D341Med (cell line): Measurements from ENCODE around the gene POGLUT2.

Experiments used
- DNase-seq: peaks from one replicate; pipeline ENCODE4 v3.0.0; 2012; ENCODE audit warnings: low spot score

The POGLUT2 gene

DNA sequence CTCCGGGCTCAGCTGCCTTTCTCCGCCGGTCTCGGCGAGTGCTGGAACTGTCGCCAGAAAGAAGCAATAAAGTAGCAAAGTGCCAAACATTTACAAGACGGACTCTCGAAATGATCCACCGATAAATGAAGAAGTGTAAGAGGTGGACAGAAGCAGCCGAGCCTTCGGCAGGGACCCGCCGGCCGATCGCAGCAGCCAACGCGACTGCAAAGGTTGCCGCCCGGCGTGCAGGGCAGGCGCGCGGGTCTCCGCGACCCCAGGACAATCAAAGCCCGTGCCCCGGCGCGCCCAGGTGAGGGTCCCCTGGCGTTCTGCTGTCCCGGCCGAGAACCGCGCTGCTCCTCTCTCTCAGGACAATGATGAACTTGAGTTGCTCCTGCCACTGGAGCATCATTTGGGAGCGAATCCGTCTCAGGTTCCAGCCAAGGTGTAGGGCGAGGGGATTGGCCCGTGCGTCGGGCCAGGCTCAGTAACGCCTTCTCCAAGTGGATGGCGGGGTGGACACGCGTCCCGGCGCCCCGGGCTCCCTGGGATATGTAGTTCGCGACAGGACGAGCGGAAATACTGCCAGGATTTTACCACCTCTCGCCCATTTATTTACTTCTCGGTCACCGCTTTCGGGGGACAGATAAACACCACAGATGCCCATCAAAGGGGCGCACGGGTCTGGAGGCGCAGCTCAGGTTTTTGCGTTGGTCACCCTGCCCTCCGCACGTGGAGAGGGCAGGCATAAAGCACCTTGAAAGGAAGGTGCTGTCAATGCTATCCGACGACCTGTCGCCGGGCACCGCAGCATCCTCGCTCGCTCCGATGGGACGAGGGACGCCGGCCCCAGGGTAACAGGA is at the start of gene POGLUT2, which contains the start of gene BIVM:
TSS of gene POGLUT2 (minus strand) at position 396 of the 845 bp plus-strand sequence. CDS start at position 90, 306 bp downstream.
TSS of gene BIVM (plus strand) at position 539 of the 845 bp plus-strand sequence. CDS start 8,149 bp downstream, outside the sequence.
- DNase-seq: peak; percentile 97

DNA sequence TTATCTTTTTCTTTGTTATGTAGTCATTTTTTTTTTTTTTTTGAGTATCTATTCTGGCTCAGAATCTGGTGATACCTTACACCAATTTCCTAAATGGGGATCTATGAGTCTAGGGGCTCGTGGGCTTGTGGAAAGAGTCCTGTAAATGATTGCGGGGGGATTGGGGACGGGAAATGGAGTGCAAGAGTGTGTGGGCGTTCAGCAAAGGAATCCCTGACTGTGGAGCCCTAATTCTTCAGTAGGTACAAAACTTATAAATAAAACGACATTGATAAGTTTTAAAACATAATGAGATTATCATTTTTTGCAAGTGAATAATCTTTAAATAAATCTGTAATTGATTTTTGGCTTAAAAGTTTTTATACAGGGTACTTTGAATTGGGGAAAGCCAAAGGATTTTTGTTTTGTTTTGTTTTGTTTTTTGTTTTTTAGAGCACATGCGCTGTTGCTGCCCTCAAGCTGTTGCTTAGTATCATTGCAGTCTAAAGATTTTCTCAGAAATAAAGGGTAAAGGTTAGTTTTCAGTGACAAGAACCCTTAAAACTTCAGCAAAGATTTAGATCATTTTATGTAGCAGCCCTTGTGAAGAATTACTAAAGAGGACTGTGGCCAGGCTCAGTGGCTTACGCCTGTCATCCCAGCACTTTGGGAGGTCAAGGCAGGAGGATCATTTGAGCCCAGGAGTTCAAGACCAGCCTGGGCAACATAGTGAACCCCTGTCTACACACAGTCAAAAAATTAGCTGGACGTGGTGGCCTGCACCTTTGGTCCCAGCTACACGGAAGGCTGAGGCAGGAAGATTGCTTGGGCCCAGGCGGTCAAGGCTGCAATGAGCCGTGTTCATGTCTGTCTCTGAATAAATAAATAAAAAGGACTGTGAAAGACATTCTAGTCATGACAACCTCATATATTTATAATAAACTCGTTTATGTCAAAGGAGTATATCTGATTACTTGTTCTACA is 48.8 kb upstream of the POGLUT2 start:
- no peak for DNase-seq

DNA sequence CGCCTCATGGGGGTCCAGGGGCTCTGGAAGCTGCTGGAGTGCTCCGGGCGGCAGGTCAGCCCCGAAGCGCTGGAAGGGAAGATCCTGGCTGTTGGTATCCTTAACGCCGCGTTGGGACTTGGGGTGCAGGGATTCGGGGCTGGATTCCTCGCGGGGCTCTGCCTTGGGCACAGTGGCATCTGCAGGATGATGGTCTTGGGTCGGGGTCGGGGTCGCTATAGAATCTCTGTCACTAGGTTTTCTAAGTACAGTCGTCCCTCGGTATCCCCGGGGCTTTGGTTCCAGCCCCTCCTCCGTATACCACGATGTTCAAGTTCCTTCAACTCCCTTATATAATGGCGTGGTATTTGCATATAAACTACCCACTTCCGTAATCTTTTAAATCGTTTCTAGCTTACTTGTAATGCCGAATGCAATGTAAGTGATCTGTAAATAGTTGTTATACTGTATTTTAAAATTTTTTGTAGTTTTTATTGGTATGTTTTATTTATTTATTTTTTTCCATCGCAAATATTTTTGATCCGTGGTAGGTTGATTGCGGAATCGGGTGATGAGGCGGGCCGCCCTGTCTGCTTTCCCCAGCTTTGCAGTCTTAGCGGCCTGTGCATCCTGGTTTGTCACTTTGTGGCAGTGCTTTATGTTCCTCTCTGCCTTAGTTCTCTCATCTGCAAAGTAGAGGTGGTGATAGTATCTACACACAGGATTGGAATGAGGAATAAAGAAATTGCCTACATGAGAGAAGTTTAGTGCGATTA is 47.7 kb upstream of the POGLUT2 start:
- DNase-seq: peak; percentile 53

DNA sequence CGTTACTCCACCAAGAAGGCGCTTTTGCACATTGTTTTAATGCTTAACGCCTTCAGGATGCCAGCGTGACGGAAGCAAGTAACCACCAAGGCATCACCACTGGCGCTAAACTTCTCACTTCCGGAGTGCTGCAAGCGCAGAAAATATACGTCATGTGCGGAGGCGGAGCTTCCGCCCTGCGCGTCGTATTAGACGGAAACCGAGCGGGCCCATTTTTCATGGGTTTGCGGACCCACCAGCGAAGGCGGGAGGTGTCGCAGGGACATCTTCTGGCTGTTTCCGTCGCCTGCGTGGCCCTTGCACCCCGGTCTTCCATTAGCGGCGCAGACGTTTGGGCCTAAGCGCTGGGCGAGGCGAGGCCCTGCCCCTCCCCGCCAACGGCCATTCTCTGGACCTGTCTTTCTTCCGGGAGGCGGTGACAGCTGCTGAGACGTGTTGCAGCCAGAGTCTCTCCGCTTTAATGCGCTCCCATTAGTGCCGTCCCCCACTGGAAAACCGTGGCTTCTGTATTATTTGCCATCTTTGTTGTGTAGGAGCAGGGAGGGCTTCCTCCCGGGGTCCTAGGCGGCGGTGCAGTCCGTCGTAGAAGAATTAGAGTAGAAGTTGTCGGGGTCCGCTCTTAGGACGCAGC is 47.0 kb upstream of the POGLUT2 start, which contains the start of gene ERCC5:
TSS of gene ERCC5 (plus strand) at position 403 of the 631 bp plus-strand sequence. CDS start 235 bp downstream, outside the sequence.
- peak; percentile 87 for DNase-seq

DNA sequence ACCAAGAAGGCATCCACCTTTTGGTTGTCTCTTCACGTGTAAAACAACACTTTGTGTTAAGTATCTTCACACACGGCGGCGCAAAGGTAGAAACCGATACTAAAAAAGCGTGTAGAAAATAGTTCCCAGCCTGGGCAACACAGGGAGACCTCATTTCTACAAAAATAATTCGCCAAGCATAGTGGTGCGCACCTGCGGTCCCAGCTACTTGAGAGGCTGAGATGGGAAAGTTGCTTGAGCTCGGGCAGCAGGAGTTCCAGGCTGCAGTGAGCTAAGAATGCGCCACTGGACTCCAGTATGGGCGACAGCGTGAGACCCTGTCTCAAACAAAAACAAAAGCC is 46.5 kb upstream of the POGLUT2 start:
- no peak for DNase-seq

DNA sequence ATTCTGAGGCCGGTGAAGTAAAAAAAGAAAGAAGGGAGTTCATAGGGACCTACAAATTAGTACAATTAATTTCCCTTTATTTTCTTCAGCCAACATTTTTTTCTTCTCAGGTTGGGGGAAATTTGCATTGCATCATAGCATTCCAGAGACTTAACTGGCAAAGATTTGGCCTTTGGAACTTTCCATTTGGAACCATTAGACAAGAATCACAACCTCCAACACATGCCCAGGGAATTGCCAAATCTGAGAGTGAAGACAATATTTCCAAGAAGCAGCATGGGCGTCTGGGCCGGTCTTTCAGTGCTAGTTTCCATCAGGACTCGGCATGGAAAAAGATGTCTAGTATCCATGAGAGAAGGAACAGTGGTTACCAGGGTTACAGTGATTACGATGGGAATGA is 40.7 kb upstream of the POGLUT2 start:
- DNase-seq: no peak

DNA sequence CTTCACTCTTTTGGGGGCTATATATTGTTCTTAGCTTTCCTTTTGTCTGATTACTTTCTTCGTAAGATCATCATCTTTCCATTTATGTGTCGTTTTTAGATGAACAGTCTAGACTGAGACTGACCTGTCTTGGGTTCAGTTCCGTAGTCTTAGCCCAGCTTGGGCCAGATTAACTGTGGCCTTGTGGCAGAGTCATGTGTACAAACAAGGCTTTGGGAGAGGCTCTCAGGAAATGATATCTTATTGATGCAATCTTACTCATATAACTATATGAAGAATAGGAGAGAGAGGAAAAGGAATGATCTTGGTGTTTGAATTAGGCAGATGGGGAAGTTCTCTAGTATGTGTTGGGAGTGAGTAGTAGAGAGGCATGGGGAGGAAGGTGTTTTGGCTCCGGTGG is 40.2 kb upstream of the POGLUT2 start:
- DNase-seq: no peak

DNA sequence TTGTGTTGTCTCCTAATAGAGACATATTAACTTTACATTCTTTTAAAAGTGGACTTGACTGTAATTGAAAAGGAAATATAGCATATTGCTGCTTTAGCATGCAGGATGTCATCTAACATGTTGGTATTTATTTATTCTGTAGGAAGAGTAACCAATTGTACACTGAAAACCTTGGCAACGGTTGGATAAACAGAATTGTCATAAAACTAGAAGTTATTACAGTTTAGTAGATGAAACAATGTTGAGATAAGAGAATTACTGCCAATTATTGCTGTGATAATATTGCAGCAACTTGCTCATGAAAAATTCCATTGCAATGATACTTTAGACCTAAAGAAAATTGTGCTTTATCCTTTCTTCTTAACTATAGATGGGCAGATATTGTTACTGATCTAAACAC is 39.5 kb upstream of the POGLUT2 start:
- no peak for DNase-seq

DNA sequence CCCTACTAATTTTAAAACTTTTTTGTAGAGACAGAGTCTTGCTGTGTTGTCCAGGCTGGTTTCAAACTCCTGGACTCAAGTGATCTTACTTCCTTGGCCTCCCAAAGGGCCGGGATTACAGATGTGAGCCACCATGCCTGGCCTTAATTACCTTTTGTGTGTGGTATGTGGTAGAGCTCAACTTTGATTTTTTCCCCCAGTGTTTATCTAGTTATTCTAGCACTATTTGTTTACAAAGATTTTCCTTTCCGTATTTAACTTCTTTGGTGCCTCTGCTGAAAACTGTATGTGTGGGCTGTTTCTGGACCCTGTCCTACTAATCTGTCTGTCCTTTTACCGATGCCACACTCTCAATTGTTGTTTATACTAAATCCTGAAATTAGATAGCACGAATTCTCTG is 37.7 kb upstream of the POGLUT2 start:
- DNase-seq: no peak

DNA sequence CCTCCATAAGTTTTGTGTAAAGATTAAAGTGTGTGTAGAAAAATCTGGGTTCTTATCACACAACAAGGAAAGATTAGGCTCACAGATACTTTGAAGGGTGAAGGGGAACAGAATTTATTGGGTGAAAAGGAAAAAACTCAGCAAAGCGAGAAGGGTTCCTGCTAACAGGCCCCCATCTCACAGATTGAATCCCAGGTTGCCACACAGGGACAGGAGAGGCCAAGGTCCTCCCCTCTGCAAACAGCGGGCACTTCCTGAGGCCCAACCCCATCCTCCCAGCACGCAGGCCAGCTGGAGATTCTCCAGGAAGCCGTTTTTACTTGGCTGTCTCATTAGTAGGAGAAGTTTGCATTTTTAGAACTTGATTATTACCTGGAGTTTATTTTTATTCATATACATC is 31.9 kb upstream of the POGLUT2 start:
- DNase-seq: no peak

DNA sequence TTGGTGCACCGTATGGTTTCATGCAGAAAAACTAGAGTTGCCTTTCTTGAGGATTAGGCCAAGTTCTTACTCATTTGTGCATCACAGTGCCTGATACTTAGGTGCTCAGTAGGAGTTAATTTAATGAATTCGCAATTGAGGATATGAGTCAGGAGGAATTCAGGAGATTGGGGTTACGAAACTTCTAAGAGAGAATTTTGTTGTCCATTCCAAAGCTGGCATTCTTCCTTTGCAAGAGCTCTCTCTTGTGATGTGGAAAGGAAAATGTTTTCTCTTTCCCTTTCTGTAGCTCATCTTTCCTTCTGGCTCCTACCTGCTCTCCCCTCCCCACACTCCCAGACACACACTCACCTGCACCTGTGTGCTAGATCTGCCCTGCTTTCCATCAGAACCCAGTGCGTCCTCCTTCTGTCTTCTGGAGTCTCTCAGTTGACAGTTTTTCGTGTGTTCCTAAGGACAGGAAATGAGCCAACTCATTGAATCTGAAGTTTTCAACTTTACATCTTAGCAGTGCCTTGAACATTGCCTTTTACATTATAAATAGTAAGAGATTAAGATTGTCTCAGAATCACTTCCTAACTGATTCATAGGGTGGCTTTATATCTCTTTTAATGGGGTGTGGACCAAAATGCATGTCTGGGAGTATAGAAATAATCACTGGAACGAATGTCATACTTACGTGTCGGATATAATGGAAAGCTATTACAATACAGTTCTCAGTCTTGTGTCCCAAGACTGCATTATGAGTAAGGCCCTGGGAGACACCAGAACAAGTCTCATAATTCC is 27.3 kb upstream of the POGLUT2 start:
- DNase-seq: no peak

DNA sequence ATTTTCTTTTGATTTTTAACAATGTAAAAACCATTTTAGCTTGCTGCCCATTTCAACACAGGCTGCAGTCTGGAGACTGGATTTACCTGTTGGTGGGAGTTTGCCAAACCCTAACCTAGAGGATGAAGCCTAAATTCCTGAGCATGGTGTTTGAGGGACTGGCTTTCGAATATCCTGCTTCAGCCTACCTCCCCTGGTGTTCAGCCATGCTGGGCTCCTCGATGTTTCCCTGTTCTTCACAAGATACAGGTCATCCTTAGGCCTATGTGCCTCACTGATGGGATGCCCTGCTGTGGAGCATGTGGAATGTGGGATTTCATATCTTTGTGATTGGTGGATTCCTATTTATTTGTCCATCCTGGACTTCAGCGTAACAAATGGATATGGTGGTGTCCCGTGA is 26.6 kb upstream of the POGLUT2 start:
- no peak for DNase-seq

DNA sequence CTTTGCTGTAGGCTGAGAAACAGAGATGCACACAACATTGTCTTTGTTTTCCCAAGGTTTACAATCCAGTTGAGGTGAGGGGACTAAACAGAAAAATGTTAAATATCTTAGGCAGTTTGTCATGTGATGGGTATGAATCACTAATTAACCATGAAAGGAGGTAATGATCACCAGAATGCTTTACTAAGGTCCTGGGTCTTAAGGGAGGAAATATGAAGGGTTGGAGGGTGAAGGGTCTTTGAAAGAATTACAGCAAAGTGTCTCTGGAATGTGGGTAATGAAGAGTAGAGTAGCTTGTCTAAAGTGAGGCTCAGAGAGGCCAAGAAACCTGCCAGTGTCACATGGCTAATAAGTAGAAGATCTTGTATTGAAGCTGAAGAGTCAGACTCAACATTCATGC is 19.1 kb upstream of the POGLUT2 start:
- no peak for DNase-seq

DNA sequence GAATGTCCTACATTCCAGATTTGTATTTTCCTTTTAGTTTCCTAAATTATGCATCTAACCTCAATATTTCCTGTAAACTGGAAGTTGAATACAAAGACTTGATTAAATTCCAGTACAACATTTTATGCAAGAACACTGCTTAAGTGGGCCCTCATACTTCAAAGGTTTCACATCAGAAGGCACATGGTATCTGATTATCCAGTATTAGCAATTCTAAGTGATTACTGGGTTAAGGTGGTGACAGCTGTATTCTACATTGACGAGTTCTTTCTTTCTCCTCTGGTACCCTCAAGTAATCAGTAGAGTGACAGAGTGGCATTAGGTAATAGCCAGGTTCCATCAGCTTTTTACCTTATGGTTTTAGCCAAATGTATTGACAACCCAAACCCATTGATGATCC is 18.5 kb upstream of the POGLUT2 start:
- no peak for DNase-seq

DNA sequence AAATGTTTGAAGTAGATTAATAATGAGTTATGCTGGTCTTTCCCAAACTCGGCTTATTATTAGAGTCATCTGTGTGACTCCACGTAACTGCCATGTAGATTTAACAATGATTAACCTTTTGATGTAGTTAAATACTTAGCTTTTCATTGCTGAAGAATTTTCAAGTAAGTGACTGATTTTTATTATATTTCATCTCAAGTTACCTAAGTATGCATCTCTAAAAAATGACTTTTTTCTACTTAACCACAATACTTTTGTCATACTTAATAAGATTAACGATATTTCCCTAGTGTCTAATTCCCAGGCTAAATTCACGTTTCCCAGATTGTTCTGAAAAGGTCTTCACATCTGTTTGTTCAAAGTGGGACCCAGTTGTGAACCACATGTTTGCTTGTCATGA is 17.9 kb upstream of the POGLUT2 start:
- no peak for DNase-seq

DNA sequence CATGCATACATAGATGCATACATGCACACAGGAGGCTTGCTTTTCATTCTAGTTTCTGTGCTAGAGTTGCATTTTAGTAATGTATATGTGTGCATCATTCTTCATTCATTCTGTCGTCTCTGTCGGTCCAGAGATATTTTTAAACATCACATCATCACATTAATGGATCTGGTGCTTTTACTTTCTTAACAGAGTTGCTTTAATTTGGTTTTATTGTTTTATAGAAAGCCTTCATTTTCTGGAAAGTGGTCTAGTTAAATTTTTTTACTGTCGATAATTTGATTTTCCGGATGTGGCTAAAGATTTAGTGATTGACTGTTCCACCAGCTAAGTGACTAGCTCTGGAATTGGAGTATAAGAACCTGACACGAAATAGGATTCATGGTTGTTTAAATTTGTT is 17.0 kb upstream of the POGLUT2 start:
- DNase-seq: no peak

DNA sequence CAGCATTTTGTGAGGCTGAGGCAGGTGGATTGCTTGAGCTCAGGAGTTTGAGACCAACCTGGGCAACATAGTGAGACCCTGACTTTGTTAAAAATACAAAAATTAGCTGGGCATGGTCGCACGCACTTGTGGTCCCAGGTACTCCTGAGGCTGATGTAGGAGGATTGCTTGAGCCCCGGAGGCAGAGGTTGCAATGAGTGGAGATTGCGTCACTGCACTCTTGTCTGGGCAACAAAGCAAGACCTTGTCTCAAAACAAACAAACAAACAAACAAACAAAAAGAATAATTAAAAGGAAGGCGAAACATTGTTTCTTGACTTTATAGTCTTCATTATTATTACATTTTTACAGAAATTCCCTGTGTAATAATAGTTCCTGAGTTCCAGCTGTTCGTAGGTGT is 16.0 kb upstream of the POGLUT2 start:
- DNase-seq: no peak

DNA sequence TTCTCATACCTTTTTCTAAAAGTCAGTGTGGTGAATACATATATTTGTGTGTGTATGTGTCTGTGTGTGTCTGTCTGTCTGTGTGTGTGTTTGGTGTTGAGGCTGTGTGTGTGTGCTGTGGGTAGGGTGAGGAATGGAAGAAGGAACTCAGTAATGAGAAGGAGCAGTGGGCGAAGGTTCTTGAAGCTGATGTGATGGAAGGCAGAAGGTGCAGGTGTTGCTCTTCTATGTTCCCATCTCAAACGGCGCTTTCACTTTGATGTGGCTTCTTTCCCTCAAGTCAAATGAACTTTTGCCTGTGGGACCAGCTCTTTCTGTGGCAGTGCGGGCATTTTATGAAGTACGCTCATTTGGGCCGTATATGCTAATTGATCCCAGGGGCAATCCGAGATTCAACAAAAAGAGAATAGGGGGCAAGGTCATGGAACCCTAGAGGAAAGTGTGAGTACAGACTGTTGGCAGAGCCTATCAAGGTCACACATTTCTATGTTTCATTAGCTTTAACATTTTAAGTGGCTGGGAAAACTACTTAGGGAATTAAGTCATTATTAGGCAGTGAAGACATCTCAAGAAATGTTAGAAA is 15.3 kb upstream of the POGLUT2 start:
- DNase-seq: no peak

DNA sequence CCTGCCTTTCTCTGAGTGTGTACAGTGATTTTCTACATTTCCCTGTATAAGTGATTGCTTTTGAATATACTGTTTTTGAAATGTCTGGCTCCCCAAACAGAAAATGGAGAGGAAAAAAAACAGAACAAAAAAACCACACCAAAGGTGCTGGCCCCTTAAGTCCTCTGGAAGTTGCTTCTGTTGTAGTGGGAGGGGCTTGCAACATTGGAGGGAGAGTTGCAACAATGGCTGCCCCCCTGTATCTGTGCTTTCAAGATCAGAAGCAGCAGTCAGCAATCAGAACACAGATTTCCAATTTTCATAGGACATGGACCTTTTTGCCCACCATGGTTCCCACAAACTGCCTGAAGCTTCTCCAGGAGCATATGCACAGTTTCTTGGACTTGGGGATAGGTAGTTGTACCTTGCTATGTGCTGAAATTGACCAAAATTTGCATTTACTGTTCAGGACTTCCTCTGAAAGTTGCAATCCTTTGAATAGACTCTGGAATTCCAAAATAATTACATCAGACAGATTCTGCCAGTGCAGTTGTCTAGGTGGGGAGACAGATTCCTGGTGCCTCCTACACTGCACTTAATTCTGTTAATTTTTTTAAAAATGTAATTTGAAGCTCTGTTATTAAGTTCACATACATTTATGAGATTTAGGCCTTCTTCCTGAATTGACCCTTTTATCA is 14.0 kb upstream of the POGLUT2 start:
- no peak for DNase-seq

DNA sequence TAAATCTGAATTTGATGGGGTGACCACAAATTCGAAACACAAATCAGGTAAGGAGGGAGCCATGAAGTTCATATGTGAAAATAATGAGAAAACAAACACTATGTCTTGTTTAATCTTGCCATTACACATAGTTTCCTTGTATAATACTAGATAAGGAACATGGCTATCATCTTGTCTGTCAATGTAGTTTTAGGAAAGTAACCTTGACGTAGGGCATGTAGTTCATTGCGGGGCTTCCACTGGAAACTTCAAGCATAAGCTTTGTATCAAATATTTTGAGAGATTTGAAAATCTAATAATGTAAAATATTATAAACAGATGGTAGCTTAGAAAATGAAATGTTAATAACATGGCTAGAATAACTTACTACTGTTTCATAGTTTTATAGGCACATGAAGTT is 8.9 kb upstream of the POGLUT2 start:
- DNase-seq: no peak
